Ishikawa (cell line): ENCODE data around the gene CARD11.

Experiments
- CEBPB ChIP-seq: IDR thresholded peaks from 2 replicates; pipeline ENCODE4 v1.6.1; 2012
- CREB1 ChIP-seq: IDR thresholded peaks from 2 replicates; pipeline ENCODE4 v1.6.1; 2012; ENCODE audit warnings: low read depth
- EGR1 ChIP-seq: IDR thresholded peaks from 2 replicates; pipeline ENCODE4 v1.6.1; 2012
- EP300 ChIP-seq: IDR thresholded peaks from 2 replicates; pipeline ENCODE4 v1.6.1; 2012; ENCODE audit warnings: borderline replicate concordance
- FOXM1 ChIP-seq: IDR thresholded peaks from 2 replicates; pipeline ENCODE4 v1.6.1; 2012; ENCODE audit warnings: low read depth, borderline replicate concordance
- MAX ChIP-seq: IDR thresholded peaks from 2 replicates; pipeline ENCODE4 v1.6.1; 2012
- NFIC ChIP-seq: IDR thresholded peaks from 2 replicates; pipeline ENCODE4 v1.6.1; 2012
- RAD21 ChIP-seq: IDR thresholded peaks from 2 replicates; pipeline ENCODE4 v1.6.1; 2012; ENCODE audit warnings: low read depth
- REST ChIP-seq: IDR thresholded peaks from 2 replicates; pipeline ENCODE4 v1.6.1; 2012; ENCODE audit warnings: low read depth, mild to moderate bottlenecking
- TAF1 ChIP-seq: IDR thresholded peaks from 2 replicates; pipeline ENCODE4 v1.6.1; 2012; ENCODE audit warnings: low read depth, mild to moderate bottlenecking
- TCF12 ChIP-seq: IDR thresholded peaks from 2 replicates; pipeline ENCODE4 v1.6.1; 2012; ENCODE audit warnings: low read depth
- TEAD4 ChIP-seq: IDR thresholded peaks from 2 replicates; pipeline ENCODE4 v1.6.1; 2012
- USF1 ChIP-seq: IDR thresholded peaks from 2 replicates; pipeline ENCODE4 v1.6.1; 2012
- YY1 ChIP-seq: IDR thresholded peaks from 2 replicates; pipeline ENCODE4 v1.6.1; 2012; ENCODE audit warnings: low read depth
- ZBTB7A ChIP-seq: IDR thresholded peaks from 2 replicates; pipeline ENCODE4 v1.6.1; 2012; ENCODE audit warnings: low read depth

The CARD11 gene

GRCh38 chr7:2947058-2947780 is 96.4 kb downstream of the CARD11 start:
- TF ChIP-seq USF1 = no peak
- TF ChIP-seq CREB1 = no peak
- TF ChIP-seq EGR1 = no peak
- no peak for TF ChIP-seq ZBTB7A
- no peak for TF ChIP-seq EP300
- TF ChIP-seq NFIC = no peak
- TF ChIP-seq FOXM1 = no peak
- no peak for TF ChIP-seq TEAD4
- no peak for TF ChIP-seq REST
- no peak for TF ChIP-seq TCF12
- TF ChIP-seq RAD21 = no peak
- no peak for TF ChIP-seq YY1
- no peak for TF ChIP-seq MAX
- no peak for TF ChIP-seq CEBPB
- TF ChIP-seq TAF1 = no peak

GRCh38 chr7:2945171-2945570 is 98.5 kb downstream of the CARD11 start:
- TF ChIP-seq RAD21 (no peak), REST (no peak), NFIC (no peak), FOXM1 (no peak), MAX (no peak), TCF12 (no peak), CEBPB (no peak)

GRCh38 chr7:2944739-2945138 is 98.9 kb downstream of the CARD11 start:
- TF ChIP-seq CEBPB (no peak), NFIC (no peak), TEAD4 (no peak), EGR1 (no peak)

GRCh38 chr7:2943851-2944601 is 99.6 kb downstream of the CARD11 start:
- no peak for TF ChIP-seq MAX
- TF ChIP-seq USF1 = no peak
- TF ChIP-seq TCF12 = no peak
- no peak for TF ChIP-seq CREB1
- TF ChIP-seq FOXM1 = no peak
- TF ChIP-seq CEBPB = no peak
- no peak for TF ChIP-seq TEAD4
- no peak for TF ChIP-seq RAD21
- TF ChIP-seq ZBTB7A = no peak
- no peak for TF ChIP-seq TAF1
- no peak for TF ChIP-seq YY1
- TF ChIP-seq EGR1 = no peak
- no peak for TF ChIP-seq REST
- TF ChIP-seq NFIC = no peak
- no peak for TF ChIP-seq EP300
